ENCODE measurements around the gene GLRX3. TPM values are rescaled to one million over a fixed set of nuclear protein-coding genes. Genes with fewer than 3 reads are reported as not detected.

The GLRX3 gene
- total and polyA plus RNA-seq, 10 of the 15 experiments (the other 5 are each of a cell fraction or from before 2014, with no cell fraction given), result 94.7 to 209 (median 131) TPM

DNA sequence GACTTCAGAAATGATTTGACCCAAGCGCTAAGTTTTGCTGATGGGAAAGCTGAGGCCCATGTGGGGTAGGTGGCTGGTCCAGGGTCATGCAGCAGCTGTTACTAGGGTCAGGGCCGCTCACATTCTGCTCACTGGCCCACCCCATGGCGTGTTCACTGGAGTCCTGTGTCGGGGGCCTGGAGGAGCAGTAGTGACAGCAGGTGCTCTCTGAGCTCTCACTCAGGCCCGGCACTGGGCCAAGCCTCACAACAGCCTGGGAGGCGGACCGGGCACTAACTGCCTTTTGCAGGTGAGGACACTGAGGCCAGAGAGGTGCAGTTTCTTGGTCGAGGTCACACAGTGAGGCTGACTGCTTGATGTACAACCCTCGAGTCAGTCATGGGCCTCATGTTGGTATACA, 82.7 kb downstream of the GLRX3 start:
- ChIA-PET CTCF (no interaction called here), RAD21 (ENCODE audit: unreplicated experiment) (no interaction called here), SMC1A (ENCODE audit: uncharacterized antibody, unreplicated experiment) (no interaction called here), POLR2A (no interaction called here)
- TF ChIP-seq YY1 (IDR thresholded peaks at IDR 0.05; ENCODE audit: low read depth, low read length) (no peak), POU2F2 (IDR thresholded peaks at IDR 0.05; ENCODE audit: borderline replicate concordance, low read depth, low read length) (no peak), CBX3 (IDR thresholded peaks at IDR 0.05; ENCODE audit: borderline replicate concordance, low read depth) (no peak), NRF1 (conservative IDR thresholded peaks at IDR 0.05; ENCODE audit: low read depth, low read length) (no peak), ZBED1 (IDR thresholded peaks at IDR 0.05; ENCODE audit: borderline replicate concordance) (no peak)
- DNase-seq (ENCODE audit: low read depth, low spot score) (no peak), FAIRE-seq (no peak), ATAC-seq (no peak)
- Histone ChIP-seq H2AFZ (ENCODE audit: control insufficient read depth, low read depth, low read length) (no peak overlapping the region), H3K4me3 (no peak overlapping the region), H3K4me2 (ENCODE audit: control insufficient read depth, insufficient read depth) (no peak overlapping the region), H3K4me1 (ENCODE audit: control insufficient read depth, insufficient read depth, low read length) (no peaks in the 10 kb centered on the region), H3K27ac (ENCODE audit: control insufficient read depth, insufficient read depth) (no peak overlapping the region), H3K79me2 (ENCODE audit: control insufficient read depth, insufficient read depth, low read length) (no peaks in the 10 kb centered on the region), H3K27me3 (replicated peaks in 1 of 2; ENCODE audit: control insufficient read depth in 2 of 2, insufficient read depth in 2 of 2, low read length in 1 of 2) (no peaks in the 10 kb centered on the region), H4K20me1 (ENCODE audit: control insufficient read depth, insufficient read depth) (no peaks in the 10 kb centered on the region), H3K36me3 (ENCODE audit: control insufficient read depth in 2 of 2, insufficient read depth in 2 of 2, low read length in 1 of 2) (no peaks in the 10 kb centered on the region), H3K9me3 (replicated peaks; ENCODE audit: control insufficient read depth, insufficient read depth, low read length) (no peaks in the 10 kb centered on the region; the same call in 2 of the 3 replicates), H3K9ac (ENCODE audit: control insufficient read depth, insufficient read depth, low read length) (no peak overlapping the region)
- in situ Hi-C loops (cut with MboI) (no loop called here), intact Hi-C loops (cut with micrococcal nuclease; ENCODE audit: unreplicated experiment) (no loop called here)
- no TSS peak for BruUV-seq (replicated peaks)
- 49% methylated on average over 8 of the region's 9 CpGs for WGBS (ENCODE audit: insufficient coverage, insufficient replicate concordance, low lambda C conversion rate, missing lambda C conversion rate)

DNA sequence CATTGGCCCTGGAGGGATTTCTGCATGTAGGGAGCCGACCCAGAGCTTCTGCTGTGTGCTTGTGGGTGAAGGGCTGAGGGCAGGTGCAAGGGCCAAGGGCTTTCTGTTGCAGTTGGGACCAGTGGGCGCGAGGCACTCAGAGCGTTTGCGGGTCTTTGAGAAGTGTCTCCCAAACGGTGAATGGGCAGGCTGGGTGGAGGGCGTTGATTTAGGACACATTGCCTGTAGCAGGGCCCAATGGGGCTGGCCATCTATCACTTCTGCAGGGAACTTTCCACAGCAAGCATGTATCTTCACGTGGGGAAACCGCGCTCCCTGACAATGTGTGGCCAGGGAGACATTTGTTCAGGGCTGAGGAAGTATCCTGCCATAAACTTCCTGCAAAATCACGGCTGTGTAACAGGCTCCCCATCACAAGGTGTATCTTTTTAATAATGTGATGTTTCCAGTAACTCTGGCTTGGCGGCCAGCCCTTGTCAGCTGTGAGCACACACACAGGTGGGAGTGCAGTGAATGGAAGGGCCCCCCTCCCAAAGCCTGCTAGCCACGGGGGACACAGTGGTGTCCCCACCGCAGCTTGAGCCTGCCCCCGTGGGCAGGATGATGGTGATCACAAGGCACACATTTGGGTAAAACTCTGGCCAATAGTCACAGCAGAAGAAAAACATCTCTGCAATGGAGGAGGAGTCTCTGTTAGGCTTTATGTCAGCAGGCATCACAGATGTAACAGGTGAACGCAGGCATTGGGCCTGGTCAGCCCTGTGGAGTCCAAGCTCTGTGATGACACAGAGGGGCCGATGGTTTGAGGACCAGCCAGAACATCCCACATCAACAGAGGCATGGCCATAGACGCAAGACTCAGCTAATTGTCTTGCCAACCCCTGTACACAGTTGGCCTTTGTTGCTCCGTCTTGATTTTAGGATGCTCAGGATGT, 84.3 kb downstream of the GLRX3 start:
- ATAC-seq, result no peak
- BruUV-seq (replicated peaks), result no TSS peak
- Histone ChIP-seq H3K9me3 (replicated peaks; ENCODE audit: control insufficient read depth, insufficient read depth, low read length) (no peaks in the 10 kb centered on the region), H3K4me3 (no peak overlapping the region), H3K36me3 (ENCODE audit: control insufficient read depth in 2 of 2, insufficient read depth in 2 of 2, low read length in 1 of 2) (no peaks in the 10 kb centered on the region), H3K79me2 (ENCODE audit: control insufficient read depth, insufficient read depth, low read length) (no peaks in the 10 kb centered on the region), H3K4me1 (ENCODE audit: control insufficient read depth, insufficient read depth, low read length) (no peaks in the 10 kb centered on the region), H3K4me2 (ENCODE audit: control insufficient read depth, insufficient read depth) (no peak overlapping the region), H3K9ac (ENCODE audit: control insufficient read depth, insufficient read depth, low read length) (no peak overlapping the region), H3K27ac (ENCODE audit: control insufficient read depth, insufficient read depth) (no peak overlapping the region), H3K27me3 (replicated peaks in 1 of 2; ENCODE audit: control insufficient read depth in 2 of 2, insufficient read depth in 2 of 2, low read length in 1 of 2) (no peaks in the 10 kb centered on the region), H2AFZ (ENCODE audit: control insufficient read depth, low read depth, low read length) (no peak overlapping the region), H4K20me1 (ENCODE audit: control insufficient read depth, insufficient read depth) (no peaks in the 10 kb centered on the region)
- TF ChIP-seq, protein P1, sequence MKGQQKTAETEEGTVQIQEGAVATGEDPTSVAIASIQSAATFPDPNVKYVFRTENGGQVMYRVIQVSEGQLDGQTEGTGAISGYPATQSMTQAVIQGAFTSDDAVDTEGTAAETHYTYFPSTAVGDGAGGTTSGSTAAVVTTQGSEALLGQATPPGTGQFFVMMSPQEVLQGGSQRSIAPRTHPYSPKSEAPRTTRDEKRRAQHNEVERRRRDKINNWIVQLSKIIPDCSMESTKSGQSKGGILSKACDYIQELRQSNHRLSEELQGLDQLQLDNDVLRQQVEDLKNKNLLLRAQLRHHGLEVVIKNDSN (IDR thresholded peaks at IDR 0.05; ENCODE audit: borderline replicate concordance, extremely low read length, insufficient read depth, low read depth, low read length), result no peak
- FAIRE-seq, result no peak
- ChIA-PET POLR2A (no interaction called here), SMC1A (ENCODE audit: uncharacterized antibody, unreplicated experiment) (no interaction called here), RAD21 (ENCODE audit: unreplicated experiment) (no interaction called here), CTCF (no interaction called here)
- intact Hi-C loops (cut with micrococcal nuclease; ENCODE audit: unreplicated experiment) (no loop called here), in situ Hi-C loops (cut with MboI) (no loop called here)
- DNase-seq (ENCODE audit: low read depth, low spot score), result no peak
- 43% methylated on average over 19 of the region's 19 CpGs for WGBS (ENCODE audit: insufficient coverage, insufficient replicate concordance, low lambda C conversion rate, missing lambda C conversion rate)
